Measurements from ENCODE around the gene ABCC1. TPM values are rescaled to one million over a fixed set of nuclear protein-coding genes. Genes with fewer than 3 reads are reported as not detected.

The ABCC1 gene
- total RNA-seq, 2 donors from 2014 or later = 15.2 to 27.5 TPM

DNA sequence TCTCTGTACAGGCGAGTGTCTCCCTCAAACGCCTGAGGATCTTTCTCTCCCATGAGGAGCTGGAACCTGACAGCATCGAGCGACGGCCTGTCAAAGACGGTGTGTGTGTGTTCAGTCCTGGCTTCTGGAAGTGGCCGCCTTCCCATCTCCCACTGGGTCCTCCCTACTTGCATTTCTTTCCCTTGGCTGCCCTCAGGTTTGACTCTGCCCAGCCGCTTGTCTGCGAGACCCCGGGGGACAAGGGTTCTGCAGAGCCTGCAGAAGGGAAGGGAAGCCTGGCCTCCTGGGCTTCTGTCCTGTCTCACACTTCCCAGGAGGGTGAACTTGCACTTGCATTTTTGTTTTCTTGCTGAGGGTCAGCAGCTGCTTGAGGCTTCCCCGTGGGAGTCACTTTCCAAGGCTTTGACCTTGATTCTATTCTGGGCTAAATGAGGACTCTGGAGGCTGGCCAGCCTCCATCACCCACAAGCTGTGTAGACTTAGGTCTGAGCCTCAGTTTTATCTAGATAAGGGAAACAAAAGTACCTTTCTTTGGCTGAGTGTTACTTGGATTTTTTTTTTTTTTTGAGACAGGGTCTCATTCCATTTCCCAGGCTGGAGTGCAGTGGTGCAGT lies 122.3 kb downstream of the ABCC1 start:
- no peak overlapping the region for H3K4me3 ChIP-seq
- H3K9me3 ChIP-seq = no peaks in the 10 kb centered on the region
- H3K27me3 ChIP-seq = no peaks in the 10 kb centered on the region
- DNase-seq (ENCODE audit: low spot score) = no peak
- peak overlapping the region; percentile 26 to 53 for H3K27ac ChIP-seq
- TF ChIP-seq CTCF (IDR thresholded peaks at IDR 0.05) = no peak
- peaks cover 0 to 23% of the 10 kb centered on the region in 2 donors for H3K4me1 ChIP-seq
- peaks cover 18% of the 10 kb centered on the region for H3K36me3 ChIP-seq

DNA sequence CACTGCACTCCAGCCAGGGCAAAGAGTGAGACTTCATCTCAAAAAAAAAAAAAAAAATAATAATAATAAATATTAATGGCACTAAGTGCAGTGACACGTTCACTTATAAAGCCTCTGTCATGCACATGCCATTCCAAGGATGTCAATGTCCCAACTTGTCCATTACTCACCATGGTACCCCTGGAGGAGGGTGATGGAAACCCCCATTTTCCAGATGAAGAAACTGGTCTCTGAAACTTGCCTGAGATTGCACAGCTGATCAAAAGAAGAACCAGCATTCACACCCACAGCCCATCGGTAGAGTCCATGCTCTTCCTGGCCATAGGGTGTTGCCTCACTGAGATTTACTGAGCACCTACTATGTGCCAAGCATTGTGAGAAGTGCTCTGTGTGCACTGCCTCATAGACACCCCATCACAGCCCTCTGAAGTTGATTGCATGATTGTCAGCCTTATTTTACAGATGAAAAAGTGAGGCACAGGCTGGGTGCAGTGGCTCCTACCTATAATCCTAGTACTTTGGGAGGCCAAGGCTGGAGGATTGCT lies 123.7 kb downstream of the ABCC1 start:
- no peak for DNase-seq (ENCODE audit: low spot score)

DNA sequence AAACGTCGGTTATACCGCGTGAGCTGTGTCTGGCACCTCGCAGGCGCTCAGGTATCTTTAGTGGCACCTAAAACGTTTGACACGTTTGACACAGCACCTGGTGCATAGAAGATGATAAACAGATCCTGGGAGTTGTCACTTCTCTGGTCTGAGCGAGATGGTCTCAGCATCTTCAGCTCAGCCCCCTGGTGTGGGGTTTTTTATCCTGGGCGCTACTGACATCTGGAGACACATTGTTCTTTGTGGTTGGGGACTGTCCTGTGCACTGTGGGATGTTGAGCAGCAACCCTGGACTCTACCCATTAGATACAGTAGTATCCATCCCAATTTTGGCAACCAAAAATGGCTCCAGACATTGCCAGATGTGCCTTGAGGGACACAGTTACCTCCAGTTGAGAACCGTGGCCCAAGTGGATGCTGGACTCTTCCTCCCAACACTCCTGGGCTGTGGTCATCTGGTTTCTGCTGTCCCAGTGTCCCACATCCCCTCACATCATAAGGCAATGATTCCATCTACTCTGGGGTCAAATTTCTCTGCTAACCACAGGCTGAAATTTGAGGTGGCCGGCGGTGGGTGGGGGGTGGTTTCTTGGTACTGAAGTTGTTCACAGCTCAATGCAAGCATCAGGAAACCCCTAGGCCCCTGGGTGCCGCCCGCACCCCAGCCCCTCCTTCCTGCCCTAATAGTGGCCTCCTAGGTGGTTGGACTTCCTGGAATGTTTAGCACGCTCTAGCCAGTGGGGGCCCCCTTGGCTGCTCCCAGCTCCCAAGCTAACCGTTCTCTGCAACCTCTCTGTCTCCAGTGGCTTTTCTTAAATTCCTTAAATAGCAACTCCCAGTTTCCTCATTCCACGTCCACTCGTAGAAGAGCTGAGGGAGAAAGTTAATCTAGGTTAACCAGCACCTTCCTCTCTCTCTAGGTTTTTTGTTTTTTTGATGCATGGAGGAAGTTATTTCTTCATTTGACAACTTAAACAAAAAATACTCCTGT lies 124.8 kb downstream of the ABCC1 start:
- Histone ChIP-seq H3K4me1 (peaks cover 0 to 23% of the 10 kb centered on the region in 2 donors), H3K9me3 (no peaks in the 10 kb centered on the region), H3K27me3 (no peaks in the 10 kb centered on the region), H3K36me3 (peaks cover 31% of the 10 kb centered on the region), H3K27ac (peak overlapping the region in 1 of 2 donors; percentile 27), H3K4me3 (no peak overlapping the region)
- DNase-seq (ENCODE audit: low spot score) = no peak
- no peak for TF ChIP-seq CTCF (IDR thresholded peaks at IDR 0.05)

More for the DNA sequence above, 123.7 kb downstream of the ABCC1 start:
- no peak for TF ChIP-seq CTCF (IDR thresholded peaks at IDR 0.05)
- Histone ChIP-seq H3K27ac (no peak overlapping the region), H3K27me3 (no peaks in the 10 kb centered on the region), H3K4me1 (peaks cover 0 to 23% of the 10 kb centered on the region in 2 donors), H3K9me3 (no peaks in the 10 kb centered on the region), H3K36me3 (peaks cover 27% of the 10 kb centered on the region), H3K4me3 (no peak overlapping the region)

DNA sequence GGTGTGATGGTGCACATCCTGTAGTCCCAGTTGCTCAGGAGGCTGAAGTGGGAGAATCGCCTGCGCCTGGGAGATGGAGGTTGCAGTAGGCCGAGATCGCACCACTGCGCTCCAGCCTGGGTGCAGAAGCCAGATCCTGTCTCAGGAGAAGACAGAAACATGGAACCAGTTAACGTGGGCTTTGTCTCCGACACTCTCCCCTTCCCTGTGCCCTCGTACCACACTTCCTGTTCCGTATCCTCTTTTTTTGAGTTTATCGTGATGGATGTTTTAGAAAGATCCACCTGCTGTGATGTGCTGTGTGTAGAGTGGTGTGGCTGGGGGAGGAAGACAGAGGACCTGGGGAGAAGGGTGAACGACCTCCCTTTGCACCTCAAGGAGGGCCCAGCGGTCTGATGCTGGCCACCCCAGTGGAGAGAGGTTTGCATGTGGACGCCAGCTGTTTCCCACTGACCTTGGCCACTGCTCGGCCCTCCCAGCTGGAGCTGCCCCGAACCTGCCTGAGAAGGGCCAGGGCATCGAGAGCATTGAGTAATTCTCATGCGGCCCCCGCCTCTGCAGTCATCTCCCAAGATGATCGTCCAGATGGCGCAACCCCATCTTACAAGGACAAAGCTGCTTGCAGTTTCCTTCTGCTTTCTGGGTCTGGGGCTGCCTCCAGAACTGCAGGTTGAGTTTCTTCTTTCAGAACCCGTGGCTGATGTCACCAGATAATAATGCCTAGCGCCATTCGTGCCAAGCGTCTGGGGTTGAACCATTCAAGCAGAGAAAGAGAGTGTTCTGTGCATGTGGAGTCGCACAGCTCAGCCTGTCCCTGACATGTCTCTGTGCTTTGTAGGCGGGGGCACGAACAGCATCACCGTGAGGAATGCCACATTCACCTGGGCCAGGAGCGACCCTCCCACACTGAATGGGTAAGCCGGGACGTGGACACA lies 126.3 kb downstream of the ABCC1 start:
- no peak overlapping the region for H3K27ac ChIP-seq
- H3K27me3 ChIP-seq = no peaks in the 10 kb centered on the region
- DNase-seq (ENCODE audit: low spot score) = peak; percentile 70
- peaks cover 34% of the 10 kb centered on the region for H3K36me3 ChIP-seq
- no peak for TF ChIP-seq CTCF (IDR thresholded peaks at IDR 0.05)
- no peak overlapping the region for H3K4me3 ChIP-seq
- no peaks in the 10 kb centered on the region for H3K9me3 ChIP-seq
- peaks cover 0 to 22% of the 10 kb centered on the region in 2 donors for H3K4me1 ChIP-seq

- H3K9me3 ChIP-seq = no peaks in the 10 kb centered on the region
- no peak for TF ChIP-seq CTCF (IDR thresholded peaks at IDR 0.05)
These were observed 127.0 kb downstream of the ABCC1 start for GRCh38 chr16:16076423-16076813.

More at GRCh38 chr16:16076423-16076813, 127.0 kb downstream of the ABCC1 start:
- Histone ChIP-seq H3K4me1 (peaks cover 0 to 15% of the 10 kb centered on the region in 2 donors), H3K4me3 (no peak overlapping the region), H3K27ac (no peak overlapping the region), H3K36me3 (peaks cover 34% of the 10 kb centered on the region), H3K27me3 (no peaks in the 10 kb centered on the region)
- no peak for DNase-seq (ENCODE audit: low spot score)
